Stomach (tissue), 9 donors: ENCODE measurements around the gene DMXL1. TPM values are rescaled to one million over a fixed set of nuclear protein-coding genes. Genes with fewer than 3 reads are reported as not detected.
"Not testable (repeated sequence)": the region's sequence is repeated elsewhere in the genome, so short reads cannot be mapped to it uniquely, and the experiment has no call there.

Source experiments
- DNase-seq, 2 donors: peaks; one replicate each; pipeline versions ENCODE4 v3.0.0 to v3.0.0-alpha.2; 2013 to 2019
- H3K27ac ChIP-seq, 5 donors: fragments of 200-600 bp in 4 of 5; sonication (generic) in 4 of 5; one replicate each; pipeline ENCODE4 v1.5.1; 2013 to 2019; ENCODE audit warnings: mild to moderate bottlenecking in 1 of 5, moderate library complexity in 1 of 5
- H3K27me3 ChIP-seq, 3 donors: fragments of 200-600 bp; sonication (generic); one replicate each; pipeline ENCODE4 v1.5.1; 2017 to 2019; ENCODE audit warnings: mixed run types in 1 of 3
- H3K36me3 ChIP-seq, 4 donors: fragments of 200-600 bp; sonication (generic); 1 replicate in 3 of 4; 2 replicates in 1 of 4; pipeline ENCODE4 v1.5.1; 2016 to 2019
- H3K4me1 ChIP-seq, 4 donors: fragments of 200-600 bp; sonication (generic); one replicate each; pipeline ENCODE4 v1.5.1; 2016 to 2019
- H3K4me3 ChIP-seq, 4 donors: fragments of 200-600 bp; sonication (generic) in 3 of 4; one replicate each; pipeline ENCODE4 v1.5.1; 2016 to 2019; ENCODE audit warnings: mild to moderate bottlenecking in 1 of 4
- H3K9me3 ChIP-seq, 4 donors: fragments of 200-600 bp; sonication (generic); one replicate each; pipeline ENCODE4 v1.5.1; 2016 to 2019
- CTCF ChIP-seq, 7 experiments: fragments of 450-650 bp in 4 of 7; fragments of 200-600 bp in 3 of 7; sonication (generic) in 3 of 7; IDR thresholded peaks; one replicate each; pipeline ENCODE4 v1.5.1; 2016 to 2019; ENCODE audit warnings: antibody characterized with exemption in 7 of 7, control low read depth in 2 of 7, mild to moderate bottlenecking in 1 of 7
- EP300 ChIP-seq: sonication (generic); formaldehyde crosslinking; IDR thresholded peaks from one replicate; pipeline ENCODE4 v1.6.1; 2017; ENCODE audit warnings: antibody characterized with exemption
- POLR2A ChIP-seq, 4 donors: fragments of 450-650 bp; IDR thresholded peaks; one replicate each; pipeline ENCODE4 v1.6.1; 2016; ENCODE audit warnings: antibody characterized with exemption in 4 of 4, control low read depth in 2 of 4, mild to moderate bottlenecking in 1 of 4, moderate library complexity in 1 of 4
- POLR2AphosphoS5 ChIP-seq, 3 donors: sonication (generic); formaldehyde crosslinking; IDR thresholded peaks; one replicate each; pipeline ENCODE4 v1.6.1; 2016; ENCODE audit warnings: antibody characterized with exemption in 3 of 3
- WGBS, 5 donors: extraction: QIAGEN DNeasy Blood & Tissue Kit in 3 of 5; methylation state at CpG; one replicate each; pipeline versions ENCODE4 v1.1.5 to v1.1.7; 2013 to 2018; 5-methylcytosine and 5-hydroxymethylcytosine counted together
- intact Hi-C: fragments of 100-400 bp; cut with DNase I; formaldehyde crosslinking; loops from one replicate; pipeline ENCODE4 v1.15.1; 2023; ENCODE audit warnings: low total_unique reads
- polyA plus RNA-seq, 3 donors: library from polyadenylated mRNA; stranded (reverse); fragments of 200-250 nt; gene quantifications; one replicate each; pipeline ENCODE4 v1.2.3, GENCODE V29; 2013
- total RNA-seq, 5 donors: library from RNA; depleted of rRNA; stranded (reverse); fragments of >200 nt; gene quantifications; one replicate each; pipeline versions ENCODE4 v1.1.0 to v1.2.3, GENCODE V29; 2014 to 2016
- donor health status: healthy with polysubstance abuse.
- donor health status: Bipolar disorder and iron deficiency.
- donor health status: healthy.

The DMXL1 gene
- total and polyA plus RNA-seq, 8 donors, result 6.0 to 164 (median 86.0) TPM

GRCh38 chr5:119178435-119178834 is 107.5 kb downstream of the DMXL1 start:
- Histone ChIP-seq H3K4me1 (no peaks in the 10 kb centered on the region), H3K36me3 (peaks cover 0 to 28% (median 21%) of the 10 kb centered on the region in 4 donors), H3K27me3 (no peaks in the 10 kb centered on the region), H3K4me3 (no peak overlapping the region), H3K27ac (no peak overlapping the region), H3K9me3 (no peaks in the 10 kb centered on the region)
- intact Hi-C loops, result no loop called here
- 85 to 99% (median 87%) methylated on average over 2 of the region's 2 CpGs for WGBS, 5 donors
- DNase-seq, result no peak
- TF ChIP-seq EP300, result no peak

- H3K4me3 ChIP-seq, result no peak overlapping the region
- H3K36me3 ChIP-seq, result peaks cover 0 to 33% (median 26%) of the 10 kb centered on the region in 4 donors
- H3K4me1 ChIP-seq, result no peaks in the 10 kb centered on the region
- no peak overlapping the region for H3K27ac ChIP-seq
- no peak for DNase-seq
- no peaks in the 10 kb centered on the region for H3K27me3 ChIP-seq
- TF ChIP-seq EP300 (no peak), CTCF (IDR thresholded peaks at IDR 0.05) (no peak), POLR2AphosphoS5 (IDR thresholded peaks at IDR 0.05) (no peak), POLR2A (IDR thresholded peaks at IDR 0.05) (no peak)
- H3K9me3 ChIP-seq, result no peaks in the 10 kb centered on the region
- intact Hi-C loops, result no loop called here
- WGBS, 5 donors, result 91 to 95% (median 92%) methylated on average over 1 of the region's 1 CpG
Observed at GRCh38 chr5:119179857-119180641, 109.2 kb downstream of the DMXL1 start.

GRCh38 chr5:119185512-119185911 is 114.6 kb downstream of the DMXL1 start:
- H3K4me3 ChIP-seq, H3K27ac ChIP-seq, intact Hi-C loops, H3K27me3 ChIP-seq, H3K4me1 ChIP-seq, H3K9me3 ChIP-seq, DNase-seq: not testable (repeated sequence)
- peaks cover 0 to 29% (median 17%) of the 10 kb centered on the region in 4 donors for H3K36me3 ChIP-seq
- 53 to 60% (median 54%) methylated on average over 2 of the region's 2 CpGs for WGBS, 5 donors

- DNase-seq, result no peak
- intact Hi-C loops, result no loop called here
- Histone ChIP-seq H3K9me3 (no peaks in the 10 kb centered on the region), H3K27ac (no peak overlapping the region), H3K4me1 (no peaks in the 10 kb centered on the region), H3K27me3 (no peaks in the 10 kb centered on the region), H3K36me3 (peaks cover 0 to 47% (median 34%) of the 10 kb centered on the region in 4 donors), H3K4me3 (no peak overlapping the region)
- TF ChIP-seq EP300 (no peak), CTCF (IDR thresholded peaks at IDR 0.05) (no peak), POLR2AphosphoS5 (IDR thresholded peaks at IDR 0.05) (no peak), POLR2A (IDR thresholded peaks at IDR 0.05) (no peak)
- WGBS, 5 donors, result 78 to 86% (median 82%) methylated on average over 7 of the region's 7 CpGs
Observed at GRCh38 chr5:119187776-119188529, 117.1 kb downstream of the DMXL1 start.

- Histone ChIP-seq H3K27ac (no peak overlapping the region), H3K27me3 (no peaks in the 10 kb centered on the region), H3K4me3 (no peak overlapping the region), H3K9me3 (no peaks in the 10 kb centered on the region), H3K4me1 (no peaks in the 10 kb centered on the region), H3K36me3 (peaks cover 0 to 47% (median 45%) of the 10 kb centered on the region in 4 donors)
- 85 to 92% (median 87%) methylated on average over 1 of the region's 1 CpG for WGBS, 5 donors
- intact Hi-C loops, result no loop called here
- TF ChIP-seq POLR2A (IDR thresholded peaks at IDR 0.05), result no peak
- TF ChIP-seq EP300, result no peak
- TF ChIP-seq POLR2AphosphoS5 (IDR thresholded peaks at IDR 0.05), result no peak
- TF ChIP-seq CTCF (IDR thresholded peaks at IDR 0.05), result no peak
- DNase-seq, result no peak
Observed at GRCh38 chr5:119190470-119191095, 119.7 kb downstream of the DMXL1 start.
